ENCODE results near the gene NAT8L.

DNA sequence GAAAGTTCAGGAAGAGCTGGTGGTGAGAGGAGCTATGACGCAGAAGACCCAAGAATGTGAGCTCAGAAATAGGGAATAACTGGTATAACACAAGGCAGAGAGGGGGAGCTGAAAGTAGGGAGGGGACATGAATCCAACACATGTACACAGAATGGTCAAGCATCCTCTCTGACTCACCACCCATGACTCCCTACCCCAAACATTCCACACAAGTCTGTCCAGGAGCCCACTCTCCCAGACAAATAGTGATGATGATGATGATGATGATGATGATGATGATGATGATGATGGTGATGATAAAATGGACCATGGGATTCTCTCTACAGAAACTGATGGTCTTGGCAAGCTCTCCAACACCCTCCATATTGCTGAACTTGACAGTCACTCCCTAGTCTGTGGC, 46.4 kb downstream of the NAT8L start:
- TF ChIP-seq MYC (IDR thresholded peaks at IDR 0.05; ENCODE audit: low read depth, low read length) (no peak), CTCF (IDR thresholded peaks at IDR 0.05; ENCODE audit: extremely low read depth in 1 of 2, insufficient read depth in 1 of 2, low read depth in 1 of 2, low read length in 2 of 2) (no peak), POLR2A (IDR thresholded peaks at IDR 0.05; ENCODE audit: low read depth, low read length) (no peak), POLR2AphosphoS5 (IDR thresholded peaks at IDR 0.05; ENCODE audit: insufficient read depth, low read depth, low read length) (no peak), EZH2 (IDR thresholded peaks at IDR 0.05; ENCODE audit: borderline replicate concordance, low read depth, low read length, severe bottlenecking) (no peak), JUN (IDR thresholded peaks at IDR 0.05; ENCODE audit: borderline replicate concordance, insufficient read depth, insufficient read length, low read depth) (no peak), GATA2 (IDR thresholded peaks at IDR 0.05; ENCODE audit: insufficient read depth, insufficient read length, low read depth, low read length) (no peak), FOS (IDR thresholded peaks at IDR 0.05; ENCODE audit: borderline replicate concordance, insufficient read depth, low read length) (no peak)

Measured in endothelial cell of umbilical vein (primary cell).